OCI-LY3 (cell line): ENCODE data around the gene CCDC27.

Source experiments
- CTCF ChIP-seq: fragments of 200-600, 300-600 bp; sonication (generic); IDR thresholded peaks from 2 replicates; pipeline ENCODE4 v1.5.1; 2014; ENCODE audit warnings: antibody characterized with exemption, low read length, low read depth
- EZH2phosphoT487 ChIP-seq: fragments of 200-600 bp; shearing (Covaris generic); IDR thresholded peaks from 2 replicates; pipeline ENCODE4 v1.6.1; 2018; ENCODE audit warnings: antibody characterized with exemption, mixed run types, low read depth

GRCh38 chr1:3740042-3740441 lies 12.2 kb upstream of the CCDC27 start:
- TF ChIP-seq CTCF (no peak), EZH2phosphoT487 (no peak)
